Kidney (tissue), 14 donors: ENCODE measurements around the gene SETD5. TPM values are rescaled to one million over a fixed set of nuclear protein-coding genes. Genes with fewer than 3 reads are reported as not detected.

ENCODE experiments used
- DNase-seq, 5 donors: peaks; one replicate each; pipeline ENCODE4 v3.0.0-alpha.2; 2013 to 2020
- FAIRE-seq: peaks from 2 replicates; lab custom pipeline; 2012; peaks lifted over from hg19 to GRCh38; lab: Jason Lieb, UNC
- H3K27ac ChIP-seq, 2 donors: one replicate each; pipeline ENCODE4 v1.7.0; 2013; ENCODE audit warnings: low read depth in 2 of 2, low read length in 2 of 2, inconsistent platforms in 1 of 2
- H3K27me3 ChIP-seq: one replicate; pipeline ENCODE4 v1.7.1; 2013; ENCODE audit warnings: low read length, inconsistent platforms; ENCODE audit not compliant: control insufficient read depth, insufficient read depth
- H3K36me3 ChIP-seq, 3 donors: one replicate each; pipeline versions ENCODE4 v1.7.0 to v1.7.1; 2013; ENCODE audit warnings: low read length in 3 of 3, control low read depth in 1 of 3, inconsistent platforms in 1 of 3; ENCODE audit not compliant: insufficient read depth in 3 of 3, control insufficient read depth in 2 of 3
- H3K4me1 ChIP-seq, 3 donors: one replicate each; pipeline versions ENCODE4 v1.7.0 to v1.7.1; 2013; ENCODE audit warnings: low read length in 3 of 3, inconsistent platforms in 1 of 3, low read depth in 1 of 3; ENCODE audit not compliant: control insufficient read depth in 2 of 3, insufficient read depth in 2 of 3
- H3K4me3 ChIP-seq, 3 donors: one replicate each; pipeline versions ENCODE4 v1.7.0 to v1.8.1; 2013; ENCODE audit warnings: low read length in 3 of 3, control low read depth in 1 of 3, inconsistent platforms in 1 of 3
- H3K9ac ChIP-seq, 3 donors: one replicate each; pipeline versions ENCODE4 v1.7.0 to v1.7.1; 2013; ENCODE audit warnings: low read length in 3 of 3, control low read depth in 1 of 3, inconsistent platforms in 1 of 3
- H3K9me3 ChIP-seq, 3 donors: one replicate each; pipeline versions ENCODE4 v1.7.0 to v1.7.1; 2013; ENCODE audit warnings: low read length in 3 of 3, control low read depth in 1 of 3, inconsistent platforms in 1 of 3; ENCODE audit not compliant: control insufficient read depth in 2 of 3, insufficient read depth in 1 of 3
- intact Hi-C: fragments of 100-400 bp; cut with DNase I; formaldehyde crosslinking; loops from one replicate; pipeline ENCODE4 v1.11.1; 2022
- polyA plus RNA-seq: library from polyadenylated mRNA; stranded (reverse); fragments of 350-450 nt; fragmentation: Illumina TruSeq; extraction: RNeasy Lipid Tissue Mini Kit (QIAGEN cat#74804); gene quantifications from one replicate; pipeline ENCODE4 v1.2.3, GENCODE V29; 2014; ENCODE audit warnings: low read depth, low replicate concordance; ENCODE audit not compliant: insufficient read depth
- total RNA-seq: library from RNA; stranded (reverse); fragmentation: NEBNext Ultra II Directional; extraction: Animal tissue kit (Norgen Biotek cat#: 25700); gene quantifications from one replicate; pipeline ENCODE4 v1.2.1, GENCODE V29; 2021
- TF ChIP-seq, protein P1 (sequence below): IDR thresholded peaks from 3 replicates; pipeline ENCODE4 v1.5.1; 2012; ENCODE audit warnings: mild to moderate bottlenecking, moderate library complexity, borderline replicate concordance; ENCODE audit not compliant: insufficient read depth; ENCODE audit errors: extremely low read depth
- donor health status: control.
- donor health status: control.
- donor health status: control.
- donor health status: control.
- donor health status: control.
- donor health status: DM: yes; HTN: yes; CAD: no.
- donor health status: Normal renal cell carcinoma (clear cell type).

SETD5 gene
- total and polyA plus RNA-seq, 2 donors from 2014 or later, result 12.1 to 112 TPM

DNA sequence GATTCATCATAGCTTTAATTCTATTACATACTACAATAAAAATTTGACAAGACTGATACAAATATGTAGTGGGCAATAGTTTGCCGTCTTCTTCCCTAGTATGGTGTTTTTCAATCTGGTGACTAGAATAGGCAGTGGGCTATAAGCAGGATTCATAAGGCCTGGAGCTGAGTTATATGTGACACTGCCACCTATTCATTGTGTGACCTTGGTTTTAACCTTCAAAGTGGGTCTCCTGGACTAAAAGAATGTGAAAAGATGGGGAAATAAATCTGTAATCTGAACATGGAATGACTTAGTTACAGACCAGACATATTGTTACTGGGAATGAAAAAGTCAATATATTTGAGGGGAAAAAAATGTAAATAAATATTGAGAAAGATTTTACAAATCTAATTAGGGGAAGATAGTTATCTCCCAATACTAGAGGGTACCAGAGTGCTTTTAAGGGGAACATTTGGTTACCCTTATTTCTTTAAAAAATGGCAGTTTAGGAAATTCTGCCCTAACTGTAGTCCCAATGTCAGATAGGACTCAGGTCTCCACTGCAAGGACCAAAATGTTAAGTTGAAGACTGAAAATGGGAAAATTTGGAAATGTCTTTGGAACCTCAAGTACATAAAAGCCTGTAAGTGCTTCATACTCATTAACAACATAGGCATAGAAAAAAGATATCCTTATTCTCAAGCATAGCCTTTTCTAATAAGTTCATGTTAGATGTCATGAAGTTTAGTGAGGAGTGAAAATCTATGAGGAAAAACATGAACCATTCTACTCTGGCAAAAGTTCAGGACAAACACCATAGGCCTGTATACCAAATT is 10.7 kb upstream of the SETD5 start:
- Histone ChIP-seq H3K4me1 (peaks cover 0 to 2% (median 0%) of the 10 kb centered on the region in 3 donors), H3K27ac (peak overlapping the region in 1 of 2 donors; percentile 23), H3K4me3 (no peak overlapping the region), H3K36me3 (peaks cover 35 to 82% (median 48%) of the 10 kb centered on the region in 3 donors), H3K9me3 (no peaks in the 10 kb centered on the region), H3K27me3 (no peaks in the 10 kb centered on the region), H3K9ac (no peak overlapping the region)
- TF ChIP-seq, protein P1, sequence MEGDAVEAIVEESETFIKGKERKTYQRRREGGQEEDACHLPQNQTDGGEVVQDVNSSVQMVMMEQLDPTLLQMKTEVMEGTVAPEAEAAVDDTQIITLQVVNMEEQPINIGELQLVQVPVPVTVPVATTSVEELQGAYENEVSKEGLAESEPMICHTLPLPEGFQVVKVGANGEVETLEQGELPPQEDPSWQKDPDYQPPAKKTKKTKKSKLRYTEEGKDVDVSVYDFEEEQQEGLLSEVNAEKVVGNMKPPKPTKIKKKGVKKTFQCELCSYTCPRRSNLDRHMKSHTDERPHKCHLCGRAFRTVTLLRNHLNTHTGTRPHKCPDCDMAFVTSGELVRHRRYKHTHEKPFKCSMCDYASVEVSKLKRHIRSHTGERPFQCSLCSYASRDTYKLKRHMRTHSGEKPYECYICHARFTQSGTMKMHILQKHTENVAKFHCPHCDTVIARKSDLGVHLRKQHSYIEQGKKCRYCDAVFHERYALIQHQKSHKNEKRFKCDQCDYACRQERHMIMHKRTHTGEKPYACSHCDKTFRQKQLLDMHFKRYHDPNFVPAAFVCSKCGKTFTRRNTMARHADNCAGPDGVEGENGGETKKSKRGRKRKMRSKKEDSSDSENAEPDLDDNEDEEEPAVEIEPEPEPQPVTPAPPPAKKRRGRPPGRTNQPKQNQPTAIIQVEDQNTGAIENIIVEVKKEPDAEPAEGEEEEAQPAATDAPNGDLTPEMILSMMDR, result no peak
- intact Hi-C loops, result no loop called here
- DNase-seq (no peak), FAIRE-seq (no peak)

DNA sequence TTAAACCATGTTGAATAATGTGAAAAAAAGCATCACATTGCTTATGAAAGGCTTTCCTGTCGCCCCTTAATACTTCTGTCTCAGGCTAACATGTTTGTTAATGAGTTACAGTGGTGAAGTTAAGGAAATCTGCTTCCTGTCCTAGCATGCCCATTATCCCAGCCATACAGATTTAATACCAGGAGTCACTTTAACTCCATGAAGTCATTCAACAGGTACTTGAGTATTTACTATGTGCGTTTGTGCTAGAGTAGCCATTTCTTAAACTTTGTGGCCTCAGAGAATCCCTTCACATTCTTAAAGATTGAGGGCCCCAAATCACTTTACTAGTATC is 10.1 kb upstream of the SETD5 start:
- no peak overlapping the region for H3K4me3 ChIP-seq
- H3K27me3 ChIP-seq, result no peaks in the 10 kb centered on the region
- no peaks in the 10 kb centered on the region for H3K9me3 ChIP-seq
- H3K4me1 ChIP-seq, result peaks cover 0 to 2% (median 0%) of the 10 kb centered on the region in 3 donors
- H3K36me3 ChIP-seq, result peaks cover 36 to 82% (median 48%) of the 10 kb centered on the region in 3 donors
- intact Hi-C loops, result no loop called here
- H3K27ac ChIP-seq, result no peak overlapping the region
- TF ChIP-seq, protein P1, result no peak
- FAIRE-seq (no peak), DNase-seq (no peak)
- H3K9ac ChIP-seq, result no peak overlapping the region

DNA sequence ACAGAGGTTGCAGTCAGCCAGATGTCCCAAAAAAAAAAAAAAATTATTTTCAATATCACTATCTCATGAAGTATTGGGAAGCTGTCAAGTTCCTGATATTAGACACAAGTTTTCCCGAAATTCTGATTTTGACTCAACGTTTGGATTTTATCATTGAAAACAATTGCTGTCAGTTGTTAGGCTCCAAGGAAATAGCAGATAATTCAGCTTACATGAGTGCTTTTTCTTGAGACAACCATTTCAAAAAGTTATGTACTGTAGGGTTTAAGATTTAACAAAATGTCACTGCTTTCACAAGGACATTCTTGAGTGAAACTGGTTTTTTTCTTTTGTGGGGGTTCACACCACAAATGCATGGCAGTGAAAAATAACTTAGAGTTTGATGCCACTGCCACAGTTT is 9.3 kb upstream of the SETD5 start:
- Histone ChIP-seq H3K9ac (no peak overlapping the region), H3K36me3 (peaks cover 36 to 80% (median 50%) of the 10 kb centered on the region in 3 donors), H3K9me3 (no peaks in the 10 kb centered on the region), H3K27ac (no peak overlapping the region), H3K4me1 (peaks cover 0 to 2% (median 0%) of the 10 kb centered on the region in 3 donors), H3K4me3 (no peak overlapping the region), H3K27me3 (no peaks in the 10 kb centered on the region)
- TF ChIP-seq, protein P1, result no peak
- no peak for FAIRE-seq
- intact Hi-C loops, result no loop called here
- DNase-seq, result no peak
